Measurements from ENCODE around the gene HHEX. TPM values are rescaled to one million over a fixed set of nuclear protein-coding genes. Genes with fewer than 3 reads are reported as not detected.

HHEX gene
- total RNA-seq, 1 experiment from 2014 or later, result 11.0 TPM

DNA sequence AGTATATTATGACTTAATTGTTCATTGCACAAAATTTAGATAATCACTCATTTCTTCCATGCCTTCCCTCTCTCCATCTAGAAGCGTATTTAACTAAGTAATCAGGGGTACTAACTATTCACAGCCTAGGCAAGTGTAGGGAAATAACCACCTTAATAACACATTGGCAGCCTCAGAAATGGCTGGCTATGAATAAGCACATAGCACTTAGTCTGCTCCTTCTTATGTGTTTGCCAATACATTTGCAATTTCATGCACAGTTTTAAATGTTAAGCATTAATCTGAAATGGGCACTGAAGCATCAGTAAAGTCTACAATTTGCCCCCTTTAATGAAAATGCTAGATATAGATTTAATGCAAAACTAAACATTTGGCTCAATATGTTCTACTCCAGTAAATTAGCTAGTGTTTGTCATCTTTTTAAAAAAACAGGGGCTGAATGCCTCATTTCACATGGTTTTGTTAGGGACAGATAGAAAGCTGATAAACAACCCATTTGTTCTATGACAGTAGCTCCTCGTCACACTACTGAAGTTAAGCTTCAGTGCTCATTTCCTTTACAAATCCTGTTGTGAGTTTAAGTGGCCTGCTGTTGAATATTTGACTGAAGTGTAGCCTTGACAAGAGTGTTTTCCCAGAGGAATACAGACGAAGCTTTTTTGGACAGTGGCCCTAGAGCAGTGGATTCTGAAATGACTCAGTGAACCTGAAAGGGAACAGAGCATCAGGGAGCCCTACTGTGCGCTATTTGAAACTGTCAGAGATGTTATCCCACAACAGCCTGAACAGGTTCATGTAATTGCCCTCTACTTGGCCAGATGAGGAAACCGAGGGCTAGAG lies 30.5 kb downstream of the HHEX start:
- ATAC-seq (no peak), DNase-seq (ENCODE audit: low read depth, low spot score) (no peak)
- Histone ChIP-seq H3K36me3 (ENCODE audit: control insufficient read depth in 1 of 2, insufficient read depth in 2 of 2, low read length in 2 of 2) (no peaks in the 10 kb centered on the region), H3K4me1 (ENCODE audit: control insufficient read depth in 1 of 2, insufficient read depth in 2 of 2, low read length in 2 of 2) (no peaks in the 10 kb centered on the region), H3K9me2 (ENCODE audit: insufficient read depth) (no peaks in the 10 kb centered on the region), H3K9me3 (ENCODE audit: control insufficient read depth in 1 of 2, insufficient read depth in 1 of 2, low read depth in 1 of 2, low read length in 2 of 2) (no peaks in the 10 kb centered on the region), H3K79me2 (ENCODE audit: insufficient read depth, low read length) (no peaks in the 10 kb centered on the region), H3K27ac (ENCODE audit: low read depth, low read length) (no peak overlapping the region), H3K4me3 (replicated peaks in 1 of 2; ENCODE audit: low read depth in 1 of 2, low read length in 2 of 2) (no peak overlapping the region), H4K20me1 (ENCODE audit: insufficient read depth) (no peaks in the 10 kb centered on the region), H3K4me2 (ENCODE audit: low read length) (no peak overlapping the region), H3K9ac (ENCODE audit: low read length) (no peak overlapping the region), H2AFZ (ENCODE audit: low read depth, low read length, poor library complexity, severe bottlenecking) (no peak overlapping the region), H3K27me3 (ENCODE audit: insufficient read depth, low read length) (no peaks in the 10 kb centered on the region)
- CTCF ChIA-PET, result no interaction called here
- TF ChIP-seq POLR2A (IDR thresholded peaks at IDR 0.05; ENCODE audit: borderline replicate concordance, extremely low read depth, insufficient read depth, insufficient read length) (no peak), EZH2phosphoT487 (IDR thresholded peaks at IDR 0.05; ENCODE audit: borderline replicate concordance) (no peak), EGR1 (IDR thresholded peaks at IDR 0.05; ENCODE audit: low read depth) (no peak), TCF7L2 (IDR thresholded peaks at IDR 0.05; ENCODE audit: borderline replicate concordance, extremely low read depth, insufficient read depth, insufficient read length) (no peak), ZFX (IDR thresholded peaks at IDR 0.05) (no peak)
- no TSS peak for BruUV-seq (replicated peaks)
- intact Hi-C loops (cut with micrococcal nuclease), result no loop called here
- POLR2A ChIA-PET, result no interaction called here
- RAD21 ChIA-PET (ENCODE audit: low non-redundant PET in 1 of 2, low total read pairs in 2 of 2, uncharacterized antibody in 2 of 2, unreplicated experiment in 2 of 2), result no interaction called here

DNA sequence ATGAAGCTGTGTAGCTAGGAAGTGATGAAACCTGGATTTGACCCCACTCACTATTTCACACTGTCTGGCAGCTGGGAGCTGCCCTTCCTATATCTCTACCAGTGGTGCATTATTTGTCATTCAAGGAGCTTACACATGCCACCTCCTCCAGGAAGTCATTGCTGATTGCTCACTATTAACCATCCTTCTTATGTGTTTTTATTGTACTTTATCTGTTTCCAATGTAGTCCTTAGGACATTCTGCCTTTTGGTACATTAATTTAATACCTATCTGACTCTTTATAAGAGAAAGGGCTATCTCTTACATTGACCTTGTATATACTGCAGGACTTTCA lies 31.0 kb downstream of the HHEX start:
- BruUV-seq (replicated peaks), result no TSS peak
- Histone ChIP-seq H3K79me2 (ENCODE audit: insufficient read depth, low read length) (no peaks in the 10 kb centered on the region), H3K27ac (ENCODE audit: low read depth, low read length) (no peak overlapping the region), H2AFZ (ENCODE audit: low read depth, low read length, poor library complexity, severe bottlenecking) (no peak overlapping the region), H3K27me3 (ENCODE audit: insufficient read depth, low read length) (no peaks in the 10 kb centered on the region), H3K9ac (ENCODE audit: low read length) (no peak overlapping the region), H4K20me1 (ENCODE audit: insufficient read depth) (no peaks in the 10 kb centered on the region), H3K9me2 (ENCODE audit: insufficient read depth) (no peaks in the 10 kb centered on the region), H3K36me3 (ENCODE audit: control insufficient read depth in 1 of 2, insufficient read depth in 2 of 2, low read length in 2 of 2) (no peaks in the 10 kb centered on the region), H3K9me3 (ENCODE audit: control insufficient read depth in 1 of 2, insufficient read depth in 1 of 2, low read depth in 1 of 2, low read length in 2 of 2) (no peaks in the 10 kb centered on the region), H3K4me3 (replicated peaks in 1 of 2; ENCODE audit: low read depth in 1 of 2, low read length in 2 of 2) (no peak overlapping the region), H3K4me2 (ENCODE audit: low read length) (no peak overlapping the region), H3K4me1 (ENCODE audit: control insufficient read depth in 1 of 2, insufficient read depth in 2 of 2, low read length in 2 of 2) (no peaks in the 10 kb centered on the region)
- ChIA-PET POLR2A (no interaction called here), CTCF (no interaction called here), RAD21 (ENCODE audit: low non-redundant PET in 1 of 2, low total read pairs in 2 of 2, uncharacterized antibody in 2 of 2, unreplicated experiment in 2 of 2) (no interaction called here)
- no peak for ATAC-seq
- DNase-seq (ENCODE audit: low read depth, low spot score), result no peak
- intact Hi-C loops (cut with micrococcal nuclease), result no loop called here
- TF ChIP-seq, protein P1, sequence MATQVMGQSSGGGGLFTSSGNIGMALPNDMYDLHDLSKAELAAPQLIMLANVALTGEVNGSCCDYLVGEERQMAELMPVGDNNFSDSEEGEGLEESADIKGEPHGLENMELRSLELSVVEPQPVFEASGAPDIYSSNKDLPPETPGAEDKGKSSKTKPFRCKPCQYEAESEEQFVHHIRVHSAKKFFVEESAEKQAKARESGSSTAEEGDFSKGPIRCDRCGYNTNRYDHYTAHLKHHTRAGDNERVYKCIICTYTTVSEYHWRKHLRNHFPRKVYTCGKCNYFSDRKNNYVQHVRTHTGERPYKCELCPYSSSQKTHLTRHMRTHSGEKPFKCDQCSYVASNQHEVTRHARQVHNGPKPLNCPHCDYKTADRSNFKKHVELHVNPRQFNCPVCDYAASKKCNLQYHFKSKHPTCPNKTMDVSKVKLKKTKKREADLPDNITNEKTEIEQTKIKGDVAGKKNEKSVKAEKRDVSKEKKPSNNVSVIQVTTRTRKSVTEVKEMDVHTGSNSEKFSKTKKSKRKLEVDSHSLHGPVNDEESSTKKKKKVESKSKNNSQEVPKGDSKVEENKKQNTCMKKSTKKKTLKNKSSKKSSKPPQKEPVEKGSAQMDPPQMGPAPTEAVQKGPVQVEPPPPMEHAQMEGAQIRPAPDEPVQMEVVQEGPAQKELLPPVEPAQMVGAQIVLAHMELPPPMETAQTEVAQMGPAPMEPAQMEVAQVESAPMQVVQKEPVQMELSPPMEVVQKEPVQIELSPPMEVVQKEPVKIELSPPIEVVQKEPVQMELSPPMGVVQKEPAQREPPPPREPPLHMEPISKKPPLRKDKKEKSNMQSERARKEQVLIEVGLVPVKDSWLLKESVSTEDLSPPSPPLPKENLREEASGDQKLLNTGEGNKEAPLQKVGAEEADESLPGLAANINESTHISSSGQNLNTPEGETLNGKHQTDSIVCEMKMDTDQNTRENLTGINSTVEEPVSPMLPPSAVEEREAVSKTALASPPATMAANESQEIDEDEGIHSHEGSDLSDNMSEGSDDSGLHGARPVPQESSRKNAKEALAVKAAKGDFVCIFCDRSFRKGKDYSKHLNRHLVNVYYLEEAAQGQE (IDR thresholded peaks at IDR 0.05; ENCODE audit: low read depth), result no peak
- TF ChIP-seq POLR2AphosphoS5 (IDR thresholded peaks at IDR 0.05; ENCODE audit: low read depth, low read length), result no peak
- no peak for TF ChIP-seq CBX3 (IDR thresholded peaks at IDR 0.05; ENCODE audit: low read depth)
- TF ChIP-seq ZFX (IDR thresholded peaks at IDR 0.05), result no peak
- TF ChIP-seq JUND (IDR thresholded peaks at IDR 0.05), result no peak
- no peak for TF ChIP-seq ZNF274 (IDR thresholded peaks at IDR 0.05; ENCODE audit: low read depth, low read length)
- TF ChIP-seq CEBPB (IDR thresholded peaks at IDR 0.05; ENCODE audit: low read depth), result no peak
- no peak for TF ChIP-seq POLR2A (IDR thresholded peaks at IDR 0.05; ENCODE audit: borderline replicate concordance, extremely low read depth, insufficient read depth, insufficient read length)
- no peak for TF ChIP-seq ELF1 (IDR thresholded peaks at IDR 0.05; ENCODE audit: borderline replicate concordance, low read depth)
- TF ChIP-seq EZH2 (IDR thresholded peaks at IDR 0.05), result no peak
- TF ChIP-seq, protein P2, sequence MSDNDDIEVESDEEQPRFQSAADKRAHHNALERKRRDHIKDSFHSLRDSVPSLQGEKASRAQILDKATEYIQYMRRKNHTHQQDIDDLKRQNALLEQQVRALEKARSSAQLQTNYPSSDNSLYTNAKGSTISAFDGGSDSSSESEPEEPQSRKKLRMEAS (IDR thresholded peaks at IDR 0.05), result no peak
- TF ChIP-seq FOSL1 (IDR thresholded peaks at IDR 0.05; ENCODE audit: low read depth), result no peak
- TF ChIP-seq YY1 (IDR thresholded peaks at IDR 0.05; ENCODE audit: extremely low read depth, insufficient replicate concordance, low read depth, low read length), result no peak
- TF ChIP-seq TCF7L2 (IDR thresholded peaks at IDR 0.05; ENCODE audit: borderline replicate concordance, extremely low read depth, insufficient read depth, insufficient read length), result no peak
